RWPE2 (cell line): ENCODE measurements around the gene BIRC5.
A peak's percentile ranks its signal among the peaks of the same experiment; 100 is the strongest.

Experiments used
- ATAC-seq: fragments of 200-7000 bp; cut with Tn5 transposase; 3 replicates; pipeline ENCODE4 v1.9.1; 2021; ENCODE audit warnings: low read depth
- DNase-seq: peaks from one replicate; pipeline ENCODE4 v3.0.0-alpha.2; 2020; ENCODE audit warnings: low spot score
- H3K27ac ChIP-seq: fragments of 450-650 bp; 2 replicates; pipeline ENCODE4 v1.5.1; 2017; ENCODE audit warnings: mild to moderate bottlenecking; ENCODE audit not compliant: poor library complexity, severe bottlenecking
- H3K27me3 ChIP-seq: fragments of 250-450 bp; sonication (Bioruptor Pico); 2 replicates; pipeline ENCODE4 v1.5.1; 2021; ENCODE audit warnings: mild to moderate bottlenecking, moderate library complexity; ENCODE audit not compliant: insufficient read depth, poor library complexity, severe bottlenecking
- H3K36me3 ChIP-seq: fragments of 250-450 bp; sonication (Bioruptor Pico); 2 replicates; pipeline ENCODE4 v1.5.1; 2020; ENCODE audit warnings: low read depth, mild to moderate bottlenecking, moderate library complexity
- H3K4me1 ChIP-seq: fragments of 250-450 bp; sonication (Bioruptor Pico); 2 replicates; pipeline ENCODE4 v1.5.1; 2021; ENCODE audit warnings: mild to moderate bottlenecking, moderate library complexity; ENCODE audit not compliant: insufficient read depth, poor library complexity, severe bottlenecking
- H3K4me3 ChIP-seq: fragments of 250-450 bp; sonication (Bioruptor Pico); 2 replicates; pipeline ENCODE4 v1.5.1; 2021; ENCODE audit warnings: mild to moderate bottlenecking, moderate library complexity; ENCODE audit not compliant: severe bottlenecking
- H3K9me3 ChIP-seq: fragments of 250-450 bp; sonication (Bioruptor Pico); 2 replicates; pipeline ENCODE4 v1.5.1; 2021; ENCODE audit warnings: mild to moderate bottlenecking, moderate library complexity; ENCODE audit not compliant: severe bottlenecking
- CTCF ChIP-seq: fragments of 450-650 bp; IDR thresholded peaks from one replicate; pipeline ENCODE4 v1.5.1; 2017; ENCODE audit warnings: mild to moderate bottlenecking, moderate library complexity; ENCODE audit not compliant: poor library complexity, severe bottlenecking

The BIRC5 gene

DNA sequence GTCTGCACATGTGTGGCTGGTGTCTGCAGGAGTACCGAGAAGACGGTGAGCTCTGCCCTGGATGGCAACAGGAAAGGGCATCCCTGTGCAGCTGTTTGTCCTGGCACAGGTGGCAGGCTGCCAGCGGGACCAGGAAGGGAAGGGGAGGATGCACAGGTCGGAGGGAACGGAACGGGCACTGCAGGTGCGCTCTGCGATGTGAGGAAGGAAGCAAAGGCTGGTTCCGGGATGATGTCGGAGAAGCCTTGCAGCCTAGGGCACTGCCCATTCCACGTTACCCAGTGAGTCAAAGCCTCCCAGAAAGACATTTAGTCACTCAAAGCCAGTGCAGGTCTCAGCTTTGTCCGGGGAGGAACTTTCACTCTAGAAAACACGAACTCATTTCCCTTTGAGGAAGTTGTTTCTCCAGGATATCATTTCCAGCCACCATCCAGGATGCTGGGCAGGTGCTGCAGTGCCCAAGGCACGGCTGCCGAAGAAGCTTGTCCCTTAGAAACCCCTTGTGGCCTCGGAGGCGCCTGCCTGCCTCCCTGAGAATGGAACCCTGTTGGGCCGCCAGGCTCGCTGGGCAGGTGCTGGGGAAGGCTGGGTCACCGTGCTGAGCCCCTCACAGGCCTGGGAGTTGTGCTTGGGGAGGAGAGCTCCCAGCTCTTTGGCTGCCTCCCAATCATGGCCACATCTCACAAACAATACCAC lies 12.9 kb downstream of the BIRC5 start:
- peak; percentile 70 for ATAC-seq
- DNase-seq = no peak
- H3K9me3 ChIP-seq = no peaks in the 10 kb centered on the region
- H3K27me3 ChIP-seq = peaks cover 16% of the 10 kb centered on the region
- peaks cover 5% of the 10 kb centered on the region for H3K4me1 ChIP-seq
- no peak overlapping the region for H3K4me3 ChIP-seq
- no peak overlapping the region for H3K27ac ChIP-seq
- H3K36me3 ChIP-seq = peaks cover 22% of the 10 kb centered on the region
- no peak for TF ChIP-seq CTCF

DNA sequence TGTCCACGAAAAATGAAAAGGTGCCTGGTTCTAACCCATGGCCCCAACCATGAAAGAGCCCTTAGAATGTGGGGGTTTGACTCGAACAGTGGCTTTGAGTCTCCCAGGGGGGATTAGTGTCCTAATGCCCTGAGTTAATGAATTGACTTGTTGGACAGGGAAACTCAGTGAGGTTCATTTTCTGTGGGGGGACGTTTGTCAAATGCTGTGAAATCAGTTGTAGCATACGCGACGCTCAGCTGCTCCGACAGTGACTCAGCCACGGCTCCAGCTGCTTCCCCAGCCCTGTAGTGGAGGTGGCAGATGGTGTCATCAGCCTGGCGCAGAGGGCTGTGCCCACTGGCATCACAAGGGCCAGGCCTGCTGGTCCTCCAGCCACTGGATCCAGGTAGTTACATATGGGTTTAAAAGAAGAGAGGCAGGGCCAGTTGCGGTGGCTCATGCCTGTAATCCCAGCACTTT lies 13.4 kb downstream of the BIRC5 start:
- Histone ChIP-seq H3K4me3 (no peak overlapping the region), H3K4me1 (peaks cover 5% of the 10 kb centered on the region), H3K27me3 (peaks cover 22% of the 10 kb centered on the region), H3K9me3 (no peaks in the 10 kb centered on the region), H3K27ac (no peak overlapping the region), H3K36me3 (peaks cover 18% of the 10 kb centered on the region)
- no peak for TF ChIP-seq CTCF
- DNase-seq (no peak), ATAC-seq (no peak)

- no peak for DNase-seq
- peaks cover 28% of the 10 kb centered on the region for H3K27me3 ChIP-seq
- H3K4me3 ChIP-seq = no peak overlapping the region
- H3K36me3 ChIP-seq = peaks cover 11% of the 10 kb centered on the region
- no peak for TF ChIP-seq CTCF
- H3K9me3 ChIP-seq = no peaks in the 10 kb centered on the region
- H3K4me1 ChIP-seq = peaks cover 5% of the 10 kb centered on the region
- H3K27ac ChIP-seq = no peak overlapping the region
- ATAC-seq = no peak
Observed at GRCh38 chr17:78228176-78228575, 14.1 kb downstream of the BIRC5 start.

- H3K4me3 ChIP-seq = no peak overlapping the region
- H3K27ac ChIP-seq = no peak overlapping the region
- no peaks in the 10 kb centered on the region for H3K36me3 ChIP-seq
- ATAC-seq (peak; percentile 17; the same call in 2 of the 3 replicates), DNase-seq (no peak)
- H3K4me1 ChIP-seq = peaks cover 5% of the 10 kb centered on the region
- H3K9me3 ChIP-seq = no peaks in the 10 kb centered on the region
- no peak for TF ChIP-seq CTCF
- H3K27me3 ChIP-seq = peaks cover 28% of the 10 kb centered on the region
Observed at GRCh38 chr17:78230252-78230962, 16.4 kb downstream of the BIRC5 start.
